ENCODE data around the gene SNRPA.
"Not testable (repeated sequence)": the region's sequence is repeated elsewhere in the genome, so short reads cannot be mapped to it uniquely, and the experiment has no call there.

Gene SNRPA

DNA sequence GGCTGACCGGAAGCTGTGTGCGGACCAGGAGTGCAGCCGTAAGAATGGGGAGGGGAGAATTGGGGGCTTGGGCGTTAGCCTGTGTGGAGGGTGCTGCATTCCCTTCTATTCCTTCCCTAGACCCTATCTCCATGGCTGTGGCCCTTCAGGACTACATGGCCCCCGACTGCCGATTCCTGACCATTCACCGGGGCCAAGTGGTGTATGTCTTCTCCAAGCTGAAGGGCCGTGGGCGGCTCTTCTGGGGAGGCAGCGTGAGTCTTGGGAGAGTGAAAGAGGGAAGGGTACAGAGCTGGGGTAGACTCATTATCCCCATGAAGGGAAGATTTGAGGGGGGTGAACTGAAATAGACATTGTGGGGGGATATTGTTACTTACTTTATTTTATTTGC, 24.6 kb downstream of the SNRPA start:
- H3K4me3 Mint-ChIP-seq: no peak overlapping the region
- peak overlapping the region; percentile 30 for H3K27ac Mint-ChIP-seq
- peaks cover 8% of the 10 kb centered on the region for H3K9me3 Mint-ChIP-seq

DNA sequence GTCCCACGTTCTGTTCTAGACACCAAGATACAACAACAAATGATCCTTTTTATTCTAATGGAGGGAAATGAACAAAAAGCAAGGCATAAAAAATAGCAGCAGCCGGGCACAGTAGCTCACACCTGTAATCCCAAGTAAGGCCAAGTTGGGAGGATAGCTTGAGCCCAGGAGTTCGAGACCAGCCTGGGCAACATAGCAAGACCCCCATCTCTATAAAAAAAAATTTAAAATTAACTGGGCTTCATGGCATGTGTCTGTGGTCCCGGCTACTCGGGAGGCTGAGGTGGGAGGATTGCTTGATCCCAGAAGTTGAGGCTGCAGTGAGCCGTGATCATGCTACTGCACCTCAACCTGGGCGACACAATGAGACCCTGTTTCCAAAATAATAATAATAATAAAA, 25.4 kb downstream of the SNRPA start:
- H3K36me3 Mint-ChIP-seq: peaks cover 25% of the 10 kb centered on the region

More for the DNA sequence above, 24.6 kb downstream of the SNRPA start:
- Mint-ChIP-seq H3K27me3 (no peaks in the 10 kb centered on the region), H3K4me1 (peaks cover 44% of the 10 kb centered on the region), H3K36me3 (peaks cover 25% of the 10 kb centered on the region)
- no peak for ATAC-seq

DNA sequence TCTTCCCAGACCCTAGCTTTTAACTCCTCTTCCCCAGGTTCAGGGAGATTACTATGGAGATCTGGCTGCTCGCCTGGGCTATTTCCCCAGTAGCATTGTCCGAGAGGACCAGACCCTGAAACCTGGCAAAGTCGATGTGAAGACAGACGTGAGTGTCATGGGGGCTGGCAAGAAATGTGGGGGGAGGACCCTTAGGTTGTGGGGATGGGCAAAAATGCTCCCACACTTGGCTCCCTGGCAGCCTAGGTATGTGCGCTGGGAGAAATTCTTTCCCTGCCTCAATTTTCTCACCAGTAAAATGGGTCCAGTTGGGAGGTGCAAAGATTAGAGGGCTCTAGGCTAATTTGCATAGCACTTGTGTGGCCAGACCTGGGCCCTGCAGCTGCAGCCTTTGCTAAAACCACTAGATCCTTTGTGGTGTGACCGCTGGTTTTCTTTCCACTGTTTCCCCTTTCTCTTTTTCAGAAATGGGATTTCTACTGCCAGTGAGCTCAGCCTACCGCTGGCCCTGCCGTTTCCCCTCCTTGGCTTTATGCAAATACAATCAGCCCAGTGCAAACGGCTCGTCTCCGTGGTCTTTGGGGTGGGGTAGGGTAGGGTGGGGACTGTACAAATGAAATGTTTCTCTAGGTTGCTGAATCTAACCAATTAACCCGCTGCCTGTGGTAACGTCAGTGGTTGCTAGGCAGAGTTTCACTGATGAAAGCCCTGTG, 26.1 kb downstream of the SNRPA start:
- Mint-ChIP-seq H3K4me1 (peaks cover 56% of the 10 kb centered on the region), H3K27ac (peak overlapping the region; percentile 92), H3K9me3 (peaks cover under 1% of the 10 kb centered on the region), H3K36me3 (peaks cover 25% of the 10 kb centered on the region), H3K27me3 (no peaks in the 10 kb centered on the region), H3K4me3 (peak overlapping the region; percentile 86)
- ATAC-seq: peak; percentile 85

More for the DNA sequence above, 25.4 kb downstream of the SNRPA start:
- peak overlapping the region; percentile 92 for H3K27ac Mint-ChIP-seq
- peaks cover 51% of the 10 kb centered on the region for H3K4me1 Mint-ChIP-seq
- peaks cover 3% of the 10 kb centered on the region for H3K9me3 Mint-ChIP-seq
- H3K4me3 Mint-ChIP-seq: no peak overlapping the region
- no peaks in the 10 kb centered on the region for H3K27me3 Mint-ChIP-seq
- no peak for ATAC-seq

DNA sequence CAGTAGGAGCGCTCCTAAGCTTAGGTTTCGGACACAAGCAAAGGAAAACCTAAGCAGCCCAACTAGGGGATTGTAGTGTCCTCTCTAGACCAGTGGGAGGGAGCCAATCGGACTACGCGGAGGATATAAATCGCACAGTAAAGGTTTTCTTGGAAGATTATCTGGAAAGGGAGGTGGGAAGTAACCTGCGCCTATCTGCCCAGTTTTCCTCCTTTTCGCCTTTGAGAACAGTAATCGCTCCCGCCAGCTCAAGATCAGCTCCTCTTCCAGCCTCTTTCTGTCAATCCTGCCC, 26.6 kb downstream of the SNRPA start:
- no peak for ATAC-seq
- Mint-ChIP-seq H3K36me3 (peaks cover 27% of the 10 kb centered on the region), H3K27me3 (no peaks in the 10 kb centered on the region), H3K27ac (peak overlapping the region; percentile 92), H3K4me1 (peaks cover 60% of the 10 kb centered on the region), H3K9me3 (no peaks in the 10 kb centered on the region), H3K4me3 (peak overlapping the region; percentile 86)

DNA sequence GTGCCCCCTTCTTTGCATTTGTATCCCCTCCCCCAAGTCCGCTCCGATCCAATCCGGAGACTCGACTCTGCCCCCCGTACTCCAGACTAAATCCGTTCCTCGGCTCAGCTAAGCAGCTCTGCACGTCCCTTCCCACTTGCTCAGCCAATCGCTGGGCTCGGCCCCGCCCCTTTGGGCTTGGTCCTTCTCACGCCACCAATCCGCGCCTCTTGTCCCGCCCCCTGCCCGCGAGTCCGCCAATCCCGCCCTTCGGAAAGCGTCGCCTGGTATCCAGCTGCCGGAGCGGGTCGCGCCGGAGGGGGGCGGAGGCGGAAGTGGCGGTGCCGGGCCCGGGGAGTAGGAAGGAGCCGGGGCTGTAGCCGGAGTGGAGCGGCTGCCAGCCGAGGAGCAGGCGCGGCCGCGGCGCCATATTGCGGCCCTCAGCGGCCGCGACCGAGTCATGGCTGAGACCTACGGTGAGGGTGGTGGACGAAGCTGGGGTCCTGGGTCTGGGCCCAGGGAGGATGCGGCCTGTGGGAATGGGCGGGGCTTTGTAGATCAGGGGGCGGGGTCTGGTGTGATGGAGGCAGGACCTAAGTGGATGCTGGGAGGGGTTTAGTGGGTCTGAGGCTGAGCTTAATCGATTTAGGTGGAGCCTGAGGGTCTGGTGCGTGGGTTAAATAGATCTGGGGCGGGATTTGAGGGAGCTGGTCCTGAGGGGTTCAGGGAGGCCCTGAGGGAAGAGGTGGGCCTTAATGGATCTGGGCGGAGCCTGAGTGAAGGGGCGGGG, 27.1 kb downstream of the SNRPA start, which contains the start of gene RAB4B:
TSS of gene RAB4B (plus strand) at position 311 of the 769 bp plus-strand sequence. CDS start at position 440, 129 bp downstream.
- Mint-ChIP-seq H3K36me3 (peaks cover 29% of the 10 kb centered on the region), H3K27me3 (no peaks in the 10 kb centered on the region), H3K9me3 (no peaks in the 10 kb centered on the region), H3K4me1 (peaks cover 61% of the 10 kb centered on the region), H3K27ac (peak within 1 kb of the TSS; percentile 92), H3K4me3 (peak within 1 kb of the TSS; percentile 86)
- peak; percentile 90 for ATAC-seq

DNA sequence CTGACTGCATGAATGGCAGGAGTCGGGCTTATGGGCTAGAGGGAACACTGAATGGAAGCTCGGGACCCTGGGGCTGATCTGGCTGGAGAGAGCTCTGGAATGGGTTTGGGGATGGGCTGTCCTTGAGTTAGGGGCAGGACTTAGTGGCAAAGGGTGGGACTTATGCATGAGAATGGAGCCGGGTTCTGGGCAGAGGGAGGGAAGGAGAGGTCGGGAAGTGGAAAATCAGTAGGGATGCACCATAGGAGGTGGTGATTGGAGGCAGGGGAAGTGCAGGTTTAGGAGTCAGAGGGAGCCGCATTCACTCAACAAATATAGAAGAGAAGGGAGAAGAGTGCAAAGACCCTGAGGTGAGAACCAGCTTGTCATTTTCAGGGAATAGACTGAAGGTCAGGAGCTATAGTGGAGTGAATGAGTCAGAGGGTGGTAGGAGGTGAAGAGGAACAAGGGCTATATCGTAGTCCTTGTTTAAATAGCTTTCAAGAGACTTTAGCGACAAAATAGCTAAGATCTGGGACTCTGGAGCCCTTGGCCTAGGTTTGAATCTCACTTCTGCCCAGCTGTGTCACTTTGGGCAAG, 27.8 kb downstream of the SNRPA start:
- ATAC-seq: no peak
- no peaks in the 10 kb centered on the region for H3K9me3 Mint-ChIP-seq
- peak overlapping the region; percentile 86 for H3K4me3 Mint-ChIP-seq
- H3K27me3 Mint-ChIP-seq: no peaks in the 10 kb centered on the region
- peaks cover 35% of the 10 kb centered on the region for H3K36me3 Mint-ChIP-seq
- H3K4me1 Mint-ChIP-seq: peaks cover 67% of the 10 kb centered on the region
- peak overlapping the region; percentile 92 for H3K27ac Mint-ChIP-seq

DNA sequence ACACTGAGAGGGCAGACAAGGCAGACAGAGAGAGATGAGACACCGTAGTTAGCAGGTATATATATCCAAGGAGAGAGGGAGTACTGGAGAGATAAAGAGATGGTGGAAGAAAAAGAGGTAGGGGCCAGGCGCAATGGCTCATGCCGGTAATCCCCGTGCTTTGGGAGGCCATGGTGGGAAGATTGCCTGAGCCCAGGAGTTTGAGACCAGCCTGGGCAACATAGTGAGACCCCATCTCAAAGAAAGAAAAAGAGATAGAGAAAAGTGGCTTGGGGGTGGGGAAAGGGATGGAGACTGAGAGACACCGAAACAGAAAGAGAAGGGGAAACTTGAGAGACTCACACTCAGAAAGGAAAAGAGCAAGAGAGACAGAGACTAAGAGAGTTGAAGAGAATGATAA, 29.6 kb downstream of the SNRPA start:
- H3K4me3 Mint-ChIP-seq: no peak overlapping the region
- no peaks in the 10 kb centered on the region for H3K27me3 Mint-ChIP-seq
- no peak for ATAC-seq
- peak overlapping the region; percentile 92 for H3K27ac Mint-ChIP-seq
- no peaks in the 10 kb centered on the region for H3K9me3 Mint-ChIP-seq
- H3K36me3 Mint-ChIP-seq: peaks cover 37% of the 10 kb centered on the region
- peaks cover 56% of the 10 kb centered on the region for H3K4me1 Mint-ChIP-seq

DNA sequence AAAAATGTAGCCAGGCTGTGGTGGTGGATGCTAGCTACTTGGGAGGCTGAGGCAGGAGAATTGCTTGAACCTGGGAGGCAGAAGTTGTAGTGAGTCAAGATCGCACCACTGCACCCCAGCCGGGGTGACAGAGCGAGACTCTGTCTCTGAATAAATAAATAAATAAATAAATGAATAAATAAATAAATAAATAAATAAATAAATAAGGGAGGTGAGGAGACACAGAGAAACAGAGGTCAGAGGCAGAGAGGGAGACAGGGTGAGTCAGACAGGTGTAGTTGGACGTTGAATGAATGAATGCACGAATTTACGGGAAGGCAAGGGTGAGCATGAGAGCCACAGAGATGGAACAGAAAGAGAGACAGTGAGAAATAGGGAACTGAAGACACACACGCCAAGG, 30.1 kb downstream of the SNRPA start:
- no peak for ATAC-seq
- no peaks in the 10 kb centered on the region for H3K9me3 Mint-ChIP-seq

DNA sequence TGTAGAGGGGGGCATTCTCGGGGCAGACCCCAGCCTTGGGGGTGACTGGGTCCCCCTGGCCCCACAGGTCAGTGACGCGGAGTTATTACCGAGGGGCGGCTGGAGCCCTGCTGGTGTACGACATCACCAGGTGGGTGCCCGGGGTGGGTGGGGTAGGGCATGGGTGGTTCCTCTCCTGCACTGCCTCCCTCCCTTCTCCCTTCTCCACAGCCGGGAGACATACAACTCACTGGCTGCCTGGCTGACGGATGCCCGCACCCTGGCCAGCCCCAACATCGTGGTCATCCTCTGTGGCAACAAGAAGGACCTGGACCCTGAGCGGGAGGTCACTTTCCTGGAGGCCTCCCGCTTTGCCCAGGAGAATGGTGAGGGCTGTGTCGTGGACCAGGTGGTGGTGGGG, 32.7 kb downstream of the SNRPA start:
- Mint-ChIP-seq H3K36me3 (peaks cover 68% of the 10 kb centered on the region), H3K27me3 (no peaks in the 10 kb centered on the region), H3K4me3 (no peak overlapping the region), H3K9me3 (no peaks in the 10 kb centered on the region), H3K4me1 (peaks cover 50% of the 10 kb centered on the region), H3K27ac (peak overlapping the region; percentile 38)
- ATAC-seq: no peak

More for the DNA sequence above, 30.1 kb downstream of the SNRPA start:
- peak overlapping the region; percentile 92 for H3K27ac Mint-ChIP-seq
- H3K27me3 Mint-ChIP-seq: no peaks in the 10 kb centered on the region
- no peak overlapping the region for H3K4me3 Mint-ChIP-seq
- H3K4me1 Mint-ChIP-seq: peaks cover 50% of the 10 kb centered on the region
- H3K36me3 Mint-ChIP-seq: peaks cover 43% of the 10 kb centered on the region

DNA sequence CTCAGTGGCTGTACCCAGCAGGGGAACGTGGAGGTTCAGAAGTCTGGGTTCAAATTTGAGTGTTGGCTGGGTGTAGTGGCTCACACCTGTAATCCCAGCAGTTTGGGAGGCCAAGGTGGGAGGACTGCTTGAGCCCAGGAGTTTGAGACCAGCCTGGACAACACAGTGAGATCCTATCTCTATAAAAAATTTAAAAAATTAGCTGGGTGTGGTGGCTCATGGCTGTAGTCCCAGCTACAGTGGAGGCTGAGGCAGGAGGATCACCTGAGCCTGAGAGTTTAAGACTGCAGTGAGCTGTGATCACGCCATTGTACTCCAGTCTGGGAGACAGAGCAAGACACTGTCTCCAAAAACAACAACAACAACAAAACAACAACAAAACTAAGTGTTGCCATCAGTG, 33.1 kb downstream of the SNRPA start:
- H3K27me3 Mint-ChIP-seq, H3K4me3 Mint-ChIP-seq, H3K9me3 Mint-ChIP-seq, ATAC-seq, H3K27ac Mint-ChIP-seq: not testable (repeated sequence)
- Mint-ChIP-seq H3K36me3 (peaks cover 68% of the 10 kb centered on the region), H3K4me1 (peaks cover 46% of the 10 kb centered on the region)

DNA sequence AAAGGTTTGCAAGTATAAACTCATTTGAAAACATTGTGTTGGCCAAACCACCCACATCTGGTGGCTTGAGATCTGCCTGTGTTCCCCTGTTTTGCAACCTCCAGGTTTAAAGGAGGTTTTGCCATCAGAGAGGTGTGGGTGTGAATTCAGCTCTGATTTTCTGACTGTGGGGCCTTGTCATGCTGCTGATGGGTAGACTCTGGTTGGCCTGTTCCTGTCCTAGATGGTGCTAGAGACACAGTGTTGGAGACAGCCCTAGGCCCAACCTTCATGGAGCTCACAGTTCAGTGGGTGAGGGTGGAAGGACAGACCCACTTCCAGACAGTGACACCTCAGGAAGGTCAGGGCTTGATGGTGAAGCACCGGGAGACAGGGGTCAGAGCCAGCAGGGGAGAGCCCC, 34.5 kb downstream of the SNRPA start:
- Mint-ChIP-seq H3K27me3 (no peaks in the 10 kb centered on the region), H3K4me3 (no peak overlapping the region), H3K27ac (peak overlapping the region; percentile 59), H3K4me1 (peaks cover 45% of the 10 kb centered on the region), H3K9me3 (no peaks in the 10 kb centered on the region), H3K36me3 (peaks cover 71% of the 10 kb centered on the region)
- ATAC-seq: no peak

DNA sequence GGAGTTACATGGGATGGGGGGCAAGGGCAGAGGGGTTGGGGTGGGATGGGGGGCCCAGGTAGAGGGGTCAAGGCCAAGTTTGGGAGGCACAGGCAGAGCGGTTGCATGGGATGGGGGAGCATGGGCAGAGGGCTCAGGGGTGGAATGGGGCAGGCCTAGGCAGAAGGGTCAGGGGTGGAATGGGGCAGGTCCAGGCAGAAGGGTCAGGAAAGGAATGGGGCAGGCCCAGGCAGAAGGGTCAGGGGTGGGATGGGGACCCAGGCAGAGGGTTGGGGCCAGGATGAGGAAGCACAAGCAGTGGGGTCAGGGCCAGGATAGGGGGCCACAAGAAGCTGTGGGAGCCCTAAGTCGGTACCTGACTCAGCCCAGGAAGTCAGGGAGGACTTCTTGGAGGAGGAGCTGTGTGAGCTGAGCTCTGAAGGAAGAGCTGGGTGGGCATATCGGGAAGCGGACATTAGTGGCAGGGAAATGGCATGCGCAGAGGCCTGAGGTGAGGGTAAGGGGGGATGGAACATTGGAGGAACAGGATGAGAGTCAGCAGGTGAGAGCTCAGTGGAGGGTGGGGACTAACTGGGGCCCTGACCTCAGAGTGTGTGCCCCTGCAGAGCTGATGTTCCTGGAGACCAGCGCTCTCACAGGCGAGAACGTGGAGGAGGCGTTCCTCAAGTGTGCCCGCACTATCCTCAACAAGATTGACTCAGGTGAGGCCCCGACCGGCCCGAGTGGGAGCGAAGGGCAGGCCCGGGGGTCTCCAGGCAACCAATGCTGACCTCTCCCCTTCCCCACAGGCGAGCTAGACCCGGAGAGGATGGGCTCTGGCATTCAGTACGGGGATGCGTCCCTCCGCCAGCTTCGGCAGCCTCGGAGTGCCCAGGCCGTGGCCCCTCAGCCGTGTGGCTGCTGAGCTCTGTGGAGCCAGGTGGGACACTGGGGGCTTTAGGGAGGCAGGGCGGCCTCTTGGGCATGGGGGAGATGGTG, 35.3 kb downstream of the SNRPA start:
- peak overlapping the region; percentile 59 for H3K27ac Mint-ChIP-seq
- peaks cover 41% of the 10 kb centered on the region for H3K4me1 Mint-ChIP-seq
- no peaks in the 10 kb centered on the region for H3K9me3 Mint-ChIP-seq
- H3K27me3 Mint-ChIP-seq: no peaks in the 10 kb centered on the region
- ATAC-seq: no peak
- peaks cover 68% of the 10 kb centered on the region for H3K36me3 Mint-ChIP-seq
- no peak overlapping the region for H3K4me3 Mint-ChIP-seq

DNA sequence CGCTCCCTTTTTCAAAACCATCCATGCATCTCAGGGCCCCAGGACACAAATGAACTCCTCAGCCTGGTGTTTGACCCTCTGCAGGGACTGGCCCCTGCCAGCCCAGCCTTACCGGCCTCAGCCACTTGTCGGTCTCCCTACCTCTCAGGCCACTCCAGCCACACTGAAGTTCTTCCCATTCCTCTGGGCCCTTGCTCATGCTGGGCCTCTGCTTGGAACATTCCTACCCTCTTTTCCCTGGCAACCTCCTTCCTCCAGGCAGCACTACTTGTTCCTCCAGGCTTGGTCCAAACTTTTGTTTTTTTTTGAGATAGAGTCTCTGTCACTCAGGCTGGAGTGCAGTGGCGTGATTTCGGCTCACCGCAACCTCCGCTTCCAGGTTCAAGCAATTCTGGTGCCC, 40.3 kb downstream of the SNRPA start:
- no peak overlapping the region for H3K4me3 Mint-ChIP-seq
- peaks cover 58% of the 10 kb centered on the region for H3K36me3 Mint-ChIP-seq
- H3K9me3 Mint-ChIP-seq: no peaks in the 10 kb centered on the region
- peaks cover 39% of the 10 kb centered on the region for H3K4me1 Mint-ChIP-seq
- no peaks in the 10 kb centered on the region for H3K27me3 Mint-ChIP-seq
- no peak for ATAC-seq
- H3K27ac Mint-ChIP-seq: peak overlapping the region; percentile 53

DNA sequence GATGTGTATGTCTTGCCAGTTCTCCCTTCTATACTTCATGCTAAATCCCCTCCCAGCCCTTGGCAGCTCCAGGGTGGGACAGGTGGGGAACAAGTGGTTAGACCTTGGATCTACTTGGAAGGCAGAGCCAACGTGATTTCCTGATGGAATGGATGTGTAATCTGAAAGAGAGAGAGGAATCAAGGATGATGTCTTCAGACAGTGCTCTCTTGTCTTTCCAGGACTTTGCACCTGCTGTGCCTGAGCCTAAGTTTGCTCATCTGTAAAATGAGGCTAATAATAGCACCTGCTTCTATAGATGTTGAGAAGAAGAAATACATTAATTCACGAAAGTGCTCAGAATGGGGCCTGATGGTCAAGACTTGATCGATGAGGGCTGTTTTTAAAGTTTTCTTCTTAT, 41.0 kb downstream of the SNRPA start:
- H3K4me1 Mint-ChIP-seq: peaks cover 39% of the 10 kb centered on the region
- no peaks in the 10 kb centered on the region for H3K9me3 Mint-ChIP-seq
- H3K4me3 Mint-ChIP-seq: no peak overlapping the region
- H3K27ac Mint-ChIP-seq: peak overlapping the region; percentile 53
- H3K36me3 Mint-ChIP-seq: peaks cover 57% of the 10 kb centered on the region
- no peaks in the 10 kb centered on the region for H3K27me3 Mint-ChIP-seq
- ATAC-seq: no peak
